GM11168 (cell line): ENCODE results near the gene MVP.
"Not testable (repeated sequence)": the region's sequence is repeated elsewhere in the genome, so short reads cannot be mapped to it uniquely, and the experiment has no call there.

Experiments
- in situ Hi-C: fragments of 300-500 bp; cut with MboI; formaldehyde crosslinking; loops from one replicate; pipeline ENCODE4 v1.12.0; 2022; ENCODE audit warnings: low sequenced_read_pairs; ENCODE audit not compliant: unreplicated experiment

Gene MVP

GRCh38 chr16:29868396-29869009 lies 48.2 kb downstream of the MVP start:
- in situ Hi-C loops = no loop called here

GRCh38 chr16:29869067-29869466 lies 48.8 kb downstream of the MVP start:
- in situ Hi-C loops = not testable (repeated sequence)

DNA sequence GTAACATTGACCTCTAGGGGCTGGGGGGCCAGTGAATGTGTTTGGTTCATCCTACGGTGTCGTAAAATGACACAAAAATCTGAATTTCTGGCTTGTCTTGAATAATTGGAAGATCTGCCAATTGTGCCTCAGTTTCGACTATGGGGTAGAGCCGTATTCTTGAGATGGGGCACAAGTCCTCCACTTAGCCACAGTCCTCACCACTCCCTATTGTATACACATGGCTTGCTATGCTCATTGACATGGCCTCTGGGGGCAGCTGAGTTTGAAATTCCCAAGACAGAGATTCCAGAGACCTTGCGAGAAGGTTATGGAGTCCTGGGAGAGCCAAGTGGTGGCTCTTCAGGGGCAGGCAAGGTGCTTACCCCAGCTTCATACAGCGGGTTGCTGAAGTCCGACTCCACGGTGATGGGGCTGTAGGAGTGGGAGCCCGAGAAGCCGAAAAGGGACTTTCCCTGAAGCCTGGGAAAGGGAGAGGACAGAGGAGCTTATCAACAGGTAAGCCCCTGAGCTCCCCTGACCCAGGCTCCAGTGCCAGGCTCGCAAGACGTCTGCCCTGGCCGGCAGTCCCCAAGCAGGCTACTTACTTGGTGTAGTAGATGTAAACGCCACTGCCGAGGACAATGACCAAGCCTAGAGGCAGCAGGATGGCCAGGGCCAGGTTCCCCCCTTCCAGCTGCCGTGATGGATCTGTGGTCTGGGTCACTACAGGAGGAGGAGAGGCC lies 51.7 kb downstream of the MVP start:
- in situ Hi-C loops = no loop called here

DNA sequence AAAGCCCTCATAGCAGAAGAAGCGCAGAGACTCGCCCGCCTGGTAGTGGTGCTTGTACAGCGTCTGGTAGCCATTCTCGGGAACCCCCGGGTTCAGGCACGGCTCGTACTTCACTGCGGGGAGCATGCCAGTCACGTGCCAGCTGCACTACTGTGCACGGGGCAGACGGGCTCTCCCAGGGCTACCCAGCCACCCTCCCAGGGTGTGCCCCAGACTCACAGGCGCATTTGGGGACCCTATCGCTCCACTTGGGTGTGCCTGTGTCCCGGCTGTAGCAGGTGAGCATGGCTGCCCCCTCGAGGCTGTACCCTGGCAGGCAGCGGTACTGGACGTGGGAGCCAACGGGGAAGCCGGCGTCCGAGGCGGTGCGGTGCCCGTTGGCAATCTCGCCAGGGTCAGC lies 53.1 kb downstream of the MVP start:
- in situ Hi-C loops = no loop called here

- in situ Hi-C loops = no loop called here
Measured at GRCh38 chr16:29875206-29875605, 54.9 kb downstream of the MVP start.

DNA sequence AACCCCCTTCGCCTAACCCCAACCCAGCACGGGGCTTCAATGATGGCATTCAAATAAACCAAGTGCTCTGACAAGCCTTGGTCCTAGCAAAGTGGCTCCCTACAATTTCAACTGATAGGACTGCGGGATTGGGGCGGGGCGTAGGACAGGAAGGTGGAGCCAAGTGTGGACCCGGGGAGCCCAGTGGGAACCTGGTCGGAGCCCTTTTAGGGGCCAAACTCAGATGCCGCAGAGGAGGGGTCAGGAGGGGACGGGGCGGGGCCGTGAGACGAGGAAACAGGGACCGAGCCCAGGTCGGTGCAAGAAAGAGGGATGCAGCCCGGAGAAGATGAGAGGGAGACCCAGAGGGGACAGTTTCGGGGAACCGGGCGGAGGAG lies 55.9 kb downstream of the MVP start:
- in situ Hi-C loops = no loop called here

DNA sequence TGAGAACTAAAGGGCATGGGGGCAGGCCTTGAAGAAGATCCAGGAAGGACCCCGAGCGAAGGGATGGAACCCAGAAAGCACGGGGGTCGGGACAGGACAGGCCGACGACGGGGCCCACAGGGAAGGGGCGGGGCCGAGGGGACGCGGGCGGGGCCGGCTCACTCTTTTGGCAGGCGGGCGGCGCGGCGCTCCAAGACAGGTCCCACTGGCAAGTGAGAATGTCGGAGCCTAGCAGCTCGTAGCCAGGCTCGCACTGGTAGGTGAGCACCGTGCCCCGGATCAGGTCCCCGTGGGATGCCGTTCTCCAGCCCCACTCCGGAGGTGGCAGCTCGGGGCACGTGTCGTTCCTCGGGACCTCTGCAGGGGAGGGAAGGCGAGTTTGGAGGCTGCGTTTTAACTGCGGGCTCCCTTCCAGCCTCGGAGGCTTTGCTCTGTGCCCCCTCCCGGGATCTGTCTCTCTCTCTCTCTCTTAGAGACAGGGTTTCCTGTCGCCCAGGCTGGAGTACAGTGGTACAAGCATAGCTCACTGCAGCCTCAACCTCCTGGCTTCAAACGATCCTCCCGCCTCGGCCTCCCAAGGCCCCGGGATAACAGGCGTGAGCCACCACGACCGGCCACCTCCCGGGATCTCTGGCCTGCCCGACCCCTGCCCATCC lies 56.5 kb downstream of the MVP start:
- in situ Hi-C loops = no loop called here

DNA sequence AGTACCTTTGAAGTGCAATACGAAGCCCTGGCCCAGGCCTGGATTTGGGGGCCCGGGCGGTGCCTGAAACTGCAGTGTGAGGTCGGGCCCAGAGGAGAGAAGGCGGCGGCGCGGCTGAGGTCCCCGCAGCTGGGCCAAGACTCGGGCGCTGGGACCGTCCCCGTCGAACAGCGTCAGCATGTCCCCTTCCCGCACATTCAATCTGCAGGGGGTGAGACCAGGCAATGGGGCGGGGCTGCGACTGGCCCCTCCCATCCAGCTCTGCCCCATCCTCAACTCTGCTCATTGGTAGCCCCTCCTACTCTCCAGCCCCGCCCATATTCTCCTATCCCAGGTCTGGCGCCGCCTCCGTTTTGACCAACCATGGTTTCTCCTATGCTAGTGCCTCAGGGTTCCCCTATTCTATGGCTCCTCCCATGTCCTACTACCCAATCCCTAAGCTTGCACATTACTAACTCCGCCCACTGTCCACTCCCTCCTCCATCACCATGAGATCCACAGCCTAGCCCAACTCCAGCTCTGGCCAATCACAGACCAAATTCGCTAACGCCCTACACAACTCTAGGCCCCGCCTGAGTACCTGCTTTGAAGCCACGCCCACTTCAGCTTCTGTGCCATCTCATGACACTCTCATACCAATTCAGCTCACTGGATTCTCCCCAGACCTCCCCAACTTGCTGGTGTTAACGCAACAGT lies 57.2 kb downstream of the MVP start:
- in situ Hi-C loops = no loop called here

- in situ Hi-C loops = no loop called here
Measured at GRCh38 chr16:29878172-29878571, 57.9 kb downstream of the MVP start.

GRCh38 chr16:29881050-29881449 lies 60.8 kb downstream of the MVP start:
- in situ Hi-C loops = no loop called here

DNA sequence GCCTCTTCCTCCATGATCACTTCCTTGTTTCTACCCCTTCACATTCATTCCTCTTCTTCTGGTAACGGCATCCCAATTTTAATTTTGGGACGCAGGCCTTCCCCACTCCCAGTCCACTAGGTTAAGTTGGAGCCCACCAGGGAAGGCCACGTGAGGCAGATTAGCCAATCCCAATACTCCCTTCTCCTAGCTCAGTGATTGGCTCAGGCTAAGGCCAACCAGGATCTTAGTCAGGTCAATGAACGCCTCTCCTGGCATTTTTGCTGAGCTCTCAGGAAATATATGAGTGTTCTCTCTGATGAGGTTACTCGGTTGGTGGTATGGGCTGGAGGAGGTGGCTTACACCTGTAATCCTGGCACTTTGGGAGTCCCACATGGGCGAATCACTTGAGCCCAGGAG lies 63.7 kb downstream of the MVP start:
- in situ Hi-C loops = no loop called here

- in situ Hi-C loops = not testable (repeated sequence)
Measured at GRCh38 chr16:29889372-29889771, 69.1 kb downstream of the MVP start.

DNA sequence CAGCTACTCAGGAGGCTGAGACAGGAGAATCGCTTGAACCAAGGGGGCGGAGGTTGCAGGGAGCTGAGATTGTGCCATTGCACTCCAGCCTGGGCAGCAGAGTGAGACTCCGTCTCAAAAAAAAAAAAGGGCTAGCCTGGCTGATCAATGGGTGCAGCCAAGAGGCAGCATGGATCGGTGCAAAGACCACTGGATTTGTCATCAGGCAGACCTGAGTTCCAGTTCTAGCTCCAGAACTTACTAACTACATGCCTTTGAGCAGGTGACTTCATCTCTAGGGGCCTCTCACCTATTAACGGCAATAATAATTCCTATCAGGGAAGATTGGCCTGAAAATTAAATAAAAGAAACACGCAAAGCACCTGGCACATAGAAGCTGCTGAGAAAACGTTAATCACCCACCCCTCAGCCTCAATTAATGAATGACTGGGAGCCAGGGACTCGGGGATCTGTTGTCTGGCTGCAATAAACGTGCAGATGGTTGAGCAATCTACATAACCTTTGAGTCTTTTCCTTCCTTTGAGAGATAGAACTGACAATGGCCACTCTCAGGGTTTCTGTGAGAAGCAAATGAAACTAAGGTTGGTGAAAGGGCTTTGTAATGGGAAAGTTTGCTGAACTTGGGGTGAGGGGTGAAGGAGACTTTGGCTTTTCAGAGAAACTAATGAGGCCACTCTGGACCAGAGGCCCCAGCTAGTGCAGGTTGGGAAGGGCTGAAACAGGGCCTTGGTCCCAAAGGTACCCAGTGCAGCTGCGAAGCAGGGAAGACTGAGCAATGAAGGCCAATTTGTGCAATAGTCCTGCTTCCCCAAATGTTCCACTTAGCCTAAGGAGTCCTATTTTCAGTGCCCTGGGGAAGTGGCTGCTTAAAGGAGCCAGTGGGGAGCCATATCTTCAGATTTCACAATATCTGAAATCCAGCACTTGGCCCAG lies 71.5 kb downstream of the MVP start:
- in situ Hi-C loops = no loop called here

DNA sequence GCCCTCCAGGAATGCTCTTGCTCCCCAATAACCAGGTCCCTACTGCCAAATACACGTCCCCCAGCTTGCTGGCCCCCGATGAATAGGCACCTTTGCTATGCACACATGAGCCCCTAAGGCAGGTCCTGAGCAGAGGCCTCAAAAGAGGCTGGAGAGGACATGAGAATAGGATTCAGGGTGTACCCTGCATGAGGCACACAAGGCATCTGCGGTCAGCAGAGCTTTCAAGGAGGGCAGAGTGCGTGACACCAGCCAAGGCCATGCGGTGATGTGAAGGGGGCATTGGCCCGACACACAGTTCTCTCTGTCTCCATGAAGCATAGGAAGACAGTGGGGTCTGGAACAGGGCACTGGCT lies 72.2 kb downstream of the MVP start:
- in situ Hi-C loops = no loop called here

- in situ Hi-C loops = no loop called here
Measured at GRCh38 chr16:29893553-29893952, 73.3 kb downstream of the MVP start.

- in situ Hi-C loops = no loop called here
Measured at GRCh38 chr16:29894352-29894751, 74.1 kb downstream of the MVP start.

- in situ Hi-C loops = no loop called here
Measured at GRCh38 chr16:29896841-29897240, 76.6 kb downstream of the MVP start.

DNA sequence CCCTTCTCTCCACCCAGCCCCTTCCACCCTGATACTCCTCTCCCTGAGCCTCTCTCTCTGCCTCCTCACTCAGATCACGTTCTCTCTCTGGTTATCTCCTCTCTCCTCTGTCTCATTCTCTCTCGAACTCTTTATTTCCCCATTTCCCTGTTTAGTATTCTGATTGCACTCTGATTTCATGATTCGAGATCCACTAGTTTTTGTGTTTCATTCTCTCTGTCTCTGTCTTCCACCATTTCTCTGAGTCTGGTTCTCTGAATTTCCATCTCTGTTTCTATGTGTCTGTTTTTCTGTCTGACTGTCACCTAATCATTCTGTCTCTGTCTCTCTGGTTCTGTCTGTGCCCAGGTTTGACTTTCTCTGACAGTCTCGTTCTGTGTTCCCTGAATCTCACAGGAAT lies 77.1 kb downstream of the MVP start:
- in situ Hi-C loops = no loop called here
